Kidney capillary endothelial cell (primary cell): Measurements from ENCODE around the gene MDFIC2.
A peak's percentile ranks its signal among the peaks of the same experiment; 100 is the strongest.
"Not testable (repeated sequence)": the region's sequence is repeated elsewhere in the genome, so short reads cannot be mapped to it uniquely, and the experiment has no call there.

Experiments
- DNase-seq: peaks from one replicate; pipeline ENCODE4 v3.0.0-alpha.2; 2018; ENCODE audit warnings: low spot score

Gene MDFIC2

GRCh38 chr3:70312336-70312735, at the start of gene MDFIC2:
TSS of gene MDFIC2 (minus strand) at chr3:70312638. CDS start at chr3:70311973, 665 bp downstream.
- no peak for DNase-seq

- DNase-seq = no peak
These were observed 48.7 kb upstream of the MDFIC2 start for GRCh38 chr3:70360979-70361760.

GRCh38 chr3:70359711-70360110, 47.3 kb upstream of the MDFIC2 start:
- no peak for DNase-seq

GRCh38 chr3:70358978-70359580, 46.6 kb upstream of the MDFIC2 start:
- DNase-seq = peak; percentile 25

- no peak for DNase-seq
These were observed 39.8 kb upstream of the MDFIC2 start for GRCh38 chr3:70352215-70352614.

- no peak for DNase-seq
These were observed 29.7 kb upstream of the MDFIC2 start for GRCh38 chr3:70342149-70342548.

GRCh38 chr3:70336885-70337284, 24.4 kb upstream of the MDFIC2 start:
- DNase-seq = not testable (repeated sequence)

- DNase-seq = no peak
These were observed 20.6 kb upstream of the MDFIC2 start for GRCh38 chr3:70333080-70333479.

- no peak for DNase-seq
These were observed 2.6 kb upstream of the MDFIC2 start for GRCh38 chr3:70315021-70315420.

- no peak for DNase-seq
These were observed 1.6 kb downstream of the MDFIC2 start for GRCh38 chr3:70310809-70311208.

- no peak for DNase-seq
These were observed 2.8 kb downstream of the MDFIC2 start for GRCh38 chr3:70309591-70309990.

- no peak for DNase-seq
These were observed 3.7 kb downstream of the MDFIC2 start for GRCh38 chr3:70308760-70309159.

GRCh38 chr3:70306736-70307135, 5.7 kb downstream of the MDFIC2 start:
- no peak for DNase-seq

- DNase-seq = no peak
These were observed 14.1 kb downstream of the MDFIC2 start for GRCh38 chr3:70298385-70298784.

GRCh38 chr3:70291097-70291482, 21.3 kb downstream of the MDFIC2 start:
- no peak for DNase-seq

GRCh38 chr3:70290431-70291096, 21.9 kb downstream of the MDFIC2 start:
- not testable (repeated sequence) for DNase-seq

GRCh38 chr3:70281663-70282062, 30.8 kb downstream of the MDFIC2 start:
- no peak for DNase-seq

GRCh38 chr3:70277304-70277703, 35.1 kb downstream of the MDFIC2 start:
- DNase-seq = no peak

- no peak for DNase-seq
These were observed 35.5 kb downstream of the MDFIC2 start for GRCh38 chr3:70276901-70277300.

GRCh38 chr3:70273492-70273891, 38.9 kb downstream of the MDFIC2 start:
- no peak for DNase-seq

- DNase-seq = no peak
These were observed 39.6 kb downstream of the MDFIC2 start for GRCh38 chr3:70272798-70273197.

GRCh38 chr3:70264122-70264780, 48.2 kb downstream of the MDFIC2 start:
- no peak for DNase-seq

GRCh38 chr3:70261283-70261682, 51.2 kb downstream of the MDFIC2 start:
- DNase-seq = no peak
